NCI-H446 treated with DMSO at 0.1 percent for 48 hours (cell line): ENCODE results near the gene MKNK2.
"Not testable (repeated sequence)": the region's sequence is repeated elsewhere in the genome, so short reads cannot be mapped to it uniquely, and the experiment has no call there.

ENCODE experiments used
- DNase-seq: peaks from one replicate; lab custom pipeline; 2025; lab: John Stamatoyannopoulos, UW

The MKNK2 gene

DNA sequence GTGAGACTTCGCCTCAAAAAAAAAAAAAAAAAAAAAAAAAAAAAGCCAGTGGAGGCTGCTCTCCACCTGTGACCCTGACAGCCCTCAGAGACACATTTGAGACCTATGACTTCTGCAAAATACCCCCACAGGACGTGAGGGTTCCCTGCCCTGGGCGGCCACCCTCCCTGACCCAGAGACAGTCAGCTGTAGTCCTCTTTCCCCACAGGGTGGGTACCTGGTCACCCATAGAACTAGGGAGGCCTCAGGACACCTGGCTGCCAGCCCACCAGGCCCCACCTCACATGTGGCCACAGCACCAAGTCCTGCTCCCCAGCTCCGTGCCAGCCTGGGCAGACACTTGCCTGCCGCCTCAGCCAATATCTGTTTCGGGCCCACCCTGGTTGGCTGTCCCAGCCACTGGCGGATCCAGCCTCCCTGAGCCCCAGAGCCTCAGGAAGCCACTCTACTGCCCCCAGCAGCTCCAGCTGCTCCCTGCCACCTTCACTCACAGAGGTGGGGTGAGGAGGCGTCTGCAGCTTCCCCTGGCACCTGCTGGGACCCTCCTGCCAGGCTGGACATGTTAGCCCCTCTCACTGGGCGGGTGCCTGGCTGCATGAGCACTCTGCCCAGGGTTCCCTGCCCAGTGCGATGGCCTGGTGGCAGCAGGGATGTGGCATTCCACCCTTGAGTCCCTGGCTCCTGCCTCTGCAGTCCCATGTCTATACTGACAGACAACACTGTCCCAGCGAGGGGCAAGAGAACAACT lies 6.9 kb downstream of the MKNK2 start:
- DNase-seq = no peak

DNA sequence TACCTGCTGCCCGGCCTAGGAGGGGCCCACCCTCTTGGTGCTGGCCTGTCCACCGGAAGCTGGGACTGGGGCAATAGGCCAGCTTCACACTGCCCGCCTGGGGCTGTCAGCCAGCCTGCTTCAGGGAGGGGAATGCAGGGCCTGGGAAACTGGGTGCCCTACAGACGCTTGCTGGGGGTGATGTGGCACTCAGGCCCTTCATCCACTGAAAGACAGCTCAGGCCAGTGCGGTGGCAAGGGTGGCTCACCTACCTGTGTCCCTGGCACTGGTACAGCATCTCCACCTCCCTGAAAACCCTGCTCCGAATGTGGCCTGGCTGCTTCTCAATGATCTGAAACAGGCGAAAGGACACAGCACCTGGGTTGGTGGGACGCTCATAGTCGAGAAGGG lies 7.8 kb downstream of the MKNK2 start:
- DNase-seq = no peak

DNA sequence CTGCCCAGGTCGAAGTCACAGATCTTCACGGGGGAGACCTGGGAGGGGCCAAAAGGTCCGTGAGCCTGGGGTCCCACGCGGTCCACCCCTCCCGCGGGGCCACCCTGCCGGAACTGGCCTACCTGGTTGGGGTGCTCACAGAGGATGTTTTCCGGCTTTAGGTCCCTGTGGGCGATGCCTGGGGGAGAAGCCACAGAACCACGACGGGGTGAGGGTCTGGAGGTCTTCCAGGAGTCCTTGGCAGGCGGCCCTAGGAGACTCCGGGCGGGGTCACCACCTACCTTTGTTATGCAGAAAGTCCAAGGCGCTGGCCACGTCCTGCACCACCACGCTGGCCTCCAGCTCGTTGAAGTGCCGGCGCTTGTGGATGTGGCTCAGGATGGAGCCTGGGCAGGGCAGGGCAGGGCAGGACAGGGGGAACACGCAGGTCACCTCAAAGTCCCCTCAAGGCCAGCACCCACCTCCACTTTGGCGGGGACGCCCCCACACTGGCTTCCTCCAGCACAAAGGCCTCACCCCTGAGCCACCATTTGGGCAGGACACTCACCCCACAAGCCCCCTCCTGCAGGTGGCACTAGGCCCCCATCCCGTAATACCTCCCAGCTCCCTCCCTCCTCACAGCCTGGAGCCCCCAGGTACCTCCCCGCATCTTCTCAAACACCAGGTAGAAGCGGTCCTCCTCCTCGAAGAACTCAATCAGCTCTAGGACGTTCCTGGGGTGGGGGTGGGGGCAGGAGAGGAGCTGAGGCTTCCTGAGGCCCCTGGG lies 8.4 kb downstream of the MKNK2 start:
- DNase-seq = no peak

DNA sequence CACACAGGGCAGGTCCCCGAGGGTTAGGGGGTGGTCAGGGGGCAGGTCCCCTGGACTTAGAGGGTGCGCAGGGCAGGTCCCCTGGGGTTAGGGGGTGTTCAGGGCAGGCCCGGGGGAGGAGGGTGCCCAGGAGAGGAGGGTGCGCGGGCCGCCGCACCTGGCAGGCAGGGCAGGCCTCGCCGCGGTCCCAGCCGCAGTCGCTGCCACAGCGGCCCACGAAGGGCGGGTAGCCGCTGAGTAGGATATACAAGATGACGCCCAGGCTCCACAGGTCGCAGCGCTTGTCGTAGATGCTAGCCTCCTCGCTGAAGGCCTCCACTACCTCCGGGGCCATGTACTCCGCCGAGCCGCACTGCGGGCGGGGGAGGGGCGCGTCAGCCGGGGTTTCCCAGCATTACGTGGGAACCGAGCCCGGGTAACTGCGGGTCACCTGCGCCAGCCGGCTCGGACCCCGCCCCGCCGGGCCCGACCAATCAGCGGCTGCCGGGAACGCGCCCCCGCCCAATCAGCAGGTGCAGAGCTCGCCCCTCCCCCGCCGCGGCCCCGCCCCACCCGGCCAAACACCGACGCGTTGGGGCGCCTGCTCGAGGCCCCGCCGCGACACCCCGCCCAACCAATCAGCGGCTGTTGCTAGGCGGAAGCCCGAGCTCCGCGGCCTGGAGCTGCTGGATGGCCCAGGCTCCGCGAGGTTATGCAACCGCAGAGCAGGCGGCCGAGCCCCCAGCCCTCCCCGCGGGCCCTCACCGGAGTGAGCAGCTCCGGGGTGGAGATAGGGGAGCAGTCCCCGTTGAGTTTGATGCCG lies 9.2 kb downstream of the MKNK2 start:
- peak; percentile 94 for DNase-seq

DNA sequence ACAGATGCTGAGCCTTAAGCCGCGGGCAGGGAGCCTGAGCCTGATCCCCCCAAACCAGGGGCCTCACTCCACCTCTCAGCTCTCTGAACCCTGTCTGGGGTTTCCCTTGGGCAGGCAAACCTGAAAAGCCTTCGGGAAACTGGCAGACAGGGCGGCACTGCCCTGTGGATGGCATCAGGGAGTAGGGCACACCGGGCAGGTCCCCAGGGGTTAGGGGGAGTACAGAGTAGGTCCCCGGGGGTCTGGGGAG lies 9.7 kb downstream of the MKNK2 start:
- DNase-seq = no peak

DNA sequence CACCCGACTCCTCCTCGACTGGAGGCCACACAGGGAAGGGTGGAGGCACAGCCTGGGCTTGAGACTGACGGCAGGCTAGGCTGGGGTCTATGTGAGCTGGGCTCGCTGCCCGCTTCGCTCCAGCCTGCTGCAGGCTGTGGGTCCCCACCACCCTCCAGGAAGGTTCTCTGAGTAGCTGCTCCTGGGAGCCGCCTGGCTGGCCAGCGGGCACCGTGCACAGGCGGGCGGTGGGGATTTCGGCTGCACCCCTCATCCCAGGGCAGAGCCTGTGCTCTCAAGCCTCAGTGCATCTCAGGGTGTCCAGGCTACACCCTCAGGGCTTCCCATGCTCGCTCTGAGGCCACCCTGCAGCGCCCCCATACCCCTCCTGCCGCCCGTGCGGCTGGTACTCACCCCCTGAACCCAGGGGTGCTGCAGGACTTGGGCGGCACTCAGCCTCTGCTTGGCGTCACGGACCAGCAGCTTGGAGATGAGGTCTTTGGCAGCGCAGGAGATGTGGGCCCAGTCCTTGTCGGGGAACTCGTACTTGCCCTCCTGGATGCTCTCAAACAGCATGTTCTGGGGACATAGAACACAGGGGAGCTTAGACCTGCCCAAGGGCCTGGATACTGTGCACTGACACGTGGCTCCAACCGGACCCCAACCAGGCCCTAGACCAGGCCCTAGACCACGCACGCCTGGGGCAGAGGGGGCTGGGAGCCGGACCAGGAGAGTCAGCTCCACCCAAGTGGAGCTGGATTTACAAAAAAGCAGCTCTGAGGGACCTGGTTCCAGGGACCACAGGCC lies 10.2 kb downstream of the MKNK2 start:
- no peak for DNase-seq

DNA sequence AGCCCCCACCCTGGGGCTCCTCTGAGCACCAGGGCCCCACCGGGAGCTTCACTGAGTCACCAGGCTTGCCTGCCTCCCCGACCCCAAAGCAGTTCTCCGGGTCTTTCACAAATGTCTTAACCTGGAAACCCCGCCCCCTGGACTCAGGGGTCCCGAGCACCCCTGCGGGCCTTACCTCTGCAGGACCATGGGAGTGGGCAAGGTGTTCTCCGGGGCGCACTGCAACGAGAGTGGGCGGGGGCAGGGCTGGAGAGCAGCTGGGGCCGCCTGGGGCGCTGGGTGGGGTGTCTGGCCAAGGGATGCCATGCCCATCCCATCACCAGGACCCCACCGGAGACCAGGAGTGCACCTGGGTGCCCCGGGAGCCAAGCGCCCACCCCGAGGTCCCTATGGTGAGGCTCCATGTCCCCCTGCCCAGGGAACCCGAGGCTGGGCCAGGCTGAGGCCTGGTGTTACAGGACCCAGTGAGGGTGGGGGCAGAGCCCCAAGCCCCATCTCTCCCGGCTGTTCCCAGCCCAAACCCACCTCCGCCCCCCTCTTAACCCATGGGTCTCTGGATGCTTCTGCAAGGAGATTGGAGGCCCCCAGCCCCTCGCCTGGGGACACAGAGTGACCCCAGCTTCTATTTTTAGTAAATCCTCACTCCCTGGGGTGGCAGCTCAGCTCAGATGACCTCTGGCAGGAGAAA lies 10.9 kb downstream of the MKNK2 start:
- DNase-seq = no peak

DNA sequence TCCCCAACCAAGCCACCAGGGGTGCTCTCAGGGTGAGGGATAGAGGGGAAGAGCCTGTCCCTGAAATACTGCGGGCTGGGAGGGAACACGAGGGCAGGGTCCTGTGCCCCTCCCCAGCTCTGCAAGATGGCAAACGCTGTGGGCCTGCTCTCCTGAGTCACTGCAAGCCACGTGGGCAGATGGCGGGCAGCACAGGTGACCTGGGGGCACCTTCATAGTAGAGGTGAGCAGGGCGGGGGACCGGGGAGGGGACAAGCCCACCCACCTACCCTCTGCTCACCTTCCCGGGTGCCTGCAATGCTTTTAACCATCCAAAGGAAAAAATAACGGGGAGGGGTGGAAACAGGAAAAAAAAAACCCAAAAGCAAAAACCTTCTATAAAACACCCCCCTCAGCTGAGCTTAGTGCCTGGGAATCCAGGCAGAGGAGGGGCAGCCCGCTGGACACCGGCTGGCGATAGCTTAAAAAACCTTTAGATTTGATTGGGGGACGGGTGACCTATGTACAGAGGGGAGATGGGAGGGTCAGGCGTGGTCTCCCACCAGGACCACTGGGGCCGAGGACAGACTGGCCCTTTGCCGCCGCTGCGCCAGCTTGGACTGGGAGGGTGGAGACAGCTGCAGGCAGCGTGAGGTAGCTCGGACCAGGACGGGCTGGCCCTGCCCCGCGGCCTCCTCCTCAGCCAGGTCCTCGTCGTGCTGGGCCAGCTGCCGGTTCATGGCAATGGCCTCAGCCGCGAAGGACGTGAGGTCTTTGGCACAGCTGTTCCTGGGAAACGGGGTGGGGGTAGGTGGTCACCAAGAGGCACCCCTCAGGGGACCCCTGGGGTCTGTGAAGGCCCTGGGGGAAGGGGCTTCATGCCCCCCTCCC lies 11.7 kb downstream of the MKNK2 start:
- no peak for DNase-seq

DNA sequence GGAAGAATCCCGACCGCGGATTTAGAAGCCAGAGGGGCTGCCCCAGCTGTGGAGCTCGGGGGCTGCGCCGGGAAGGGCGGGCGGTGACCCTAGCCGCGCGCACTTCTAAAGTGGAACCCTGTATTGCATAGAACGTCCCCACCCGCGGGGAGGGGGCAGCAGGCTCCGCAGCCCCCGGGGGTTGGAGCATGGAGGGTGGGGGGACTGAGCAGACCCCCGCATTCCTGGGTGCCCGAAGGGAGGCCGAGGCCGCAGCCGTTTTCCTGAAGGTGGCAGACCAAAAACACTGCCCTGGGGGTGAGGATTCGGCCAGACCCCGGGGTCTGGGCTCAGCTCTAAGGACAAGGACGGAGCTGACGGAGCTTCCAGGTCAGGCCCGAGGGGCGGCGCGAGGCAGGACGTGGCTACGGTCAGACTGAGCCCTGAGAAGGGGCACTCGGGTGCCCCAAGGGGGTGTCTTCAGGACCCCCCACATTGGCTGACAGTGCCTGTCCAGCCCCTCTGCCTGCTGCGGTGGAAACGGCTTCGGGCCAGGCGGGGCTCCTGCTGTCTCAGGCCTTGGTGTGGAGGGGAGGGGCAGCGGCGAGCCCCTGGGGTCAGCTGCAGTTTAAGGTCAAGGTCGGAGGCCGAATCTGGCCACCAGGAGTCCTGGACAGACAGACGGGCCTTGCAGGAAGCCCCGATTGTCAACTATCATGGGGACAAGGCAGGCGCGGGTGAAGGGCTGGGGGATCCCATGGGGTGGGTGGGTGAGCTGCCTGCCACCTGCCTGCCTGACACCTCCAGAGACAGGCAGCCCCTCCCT lies 12.6 kb downstream of the MKNK2 start:
- DNase-seq = no peak

DNA sequence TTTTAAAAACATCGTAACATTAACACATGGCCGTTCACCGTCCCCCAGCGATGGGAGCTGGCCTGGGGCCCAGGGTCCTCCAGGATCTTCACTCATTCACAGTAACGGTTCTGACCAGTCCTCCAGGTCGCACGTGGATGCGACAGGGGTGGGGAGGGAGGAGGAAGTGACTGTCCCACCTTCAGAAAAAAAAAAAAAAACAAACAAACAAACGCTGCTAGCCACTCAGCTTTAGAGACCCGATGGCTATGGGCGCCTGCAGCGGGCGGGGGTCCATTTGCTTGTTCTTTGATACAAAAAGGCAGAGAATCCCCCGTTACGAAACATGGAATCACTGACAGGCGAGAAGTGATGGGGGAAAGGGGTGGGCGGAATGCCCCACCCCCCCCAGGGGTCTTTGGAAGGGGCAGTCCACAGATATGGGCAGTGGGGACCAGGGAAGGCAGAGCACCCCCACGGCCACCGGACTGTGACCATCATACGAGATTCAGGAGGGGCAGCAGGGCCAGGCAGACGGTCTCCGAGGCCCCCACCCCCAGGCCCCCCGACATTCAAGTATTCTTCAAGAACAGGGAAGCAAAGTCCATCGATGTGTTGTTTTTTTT lies 13.3 kb downstream of the MKNK2 start:
- no peak for DNase-seq

DNA sequence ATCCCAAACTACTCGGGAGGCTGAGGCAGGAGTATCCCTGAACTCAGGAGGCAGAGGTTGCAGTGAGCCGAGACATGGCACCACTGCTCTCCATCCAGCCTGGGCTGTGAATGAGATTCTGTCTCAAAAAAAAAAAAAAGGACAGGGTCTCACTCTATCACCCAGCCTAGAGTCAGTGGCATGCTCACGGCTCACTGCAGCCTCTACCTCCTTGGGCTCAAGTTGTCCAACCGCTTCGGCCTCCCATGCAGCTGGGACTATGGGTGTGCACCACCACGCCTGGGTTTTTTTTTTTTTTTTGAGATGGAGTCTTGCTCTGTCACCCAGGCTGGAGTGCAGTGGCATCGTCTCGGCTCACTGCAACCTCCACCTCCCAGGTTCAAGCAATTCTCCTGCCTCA lies 14.6 kb downstream of the MKNK2 start:
- DNase-seq = no peak

DNA sequence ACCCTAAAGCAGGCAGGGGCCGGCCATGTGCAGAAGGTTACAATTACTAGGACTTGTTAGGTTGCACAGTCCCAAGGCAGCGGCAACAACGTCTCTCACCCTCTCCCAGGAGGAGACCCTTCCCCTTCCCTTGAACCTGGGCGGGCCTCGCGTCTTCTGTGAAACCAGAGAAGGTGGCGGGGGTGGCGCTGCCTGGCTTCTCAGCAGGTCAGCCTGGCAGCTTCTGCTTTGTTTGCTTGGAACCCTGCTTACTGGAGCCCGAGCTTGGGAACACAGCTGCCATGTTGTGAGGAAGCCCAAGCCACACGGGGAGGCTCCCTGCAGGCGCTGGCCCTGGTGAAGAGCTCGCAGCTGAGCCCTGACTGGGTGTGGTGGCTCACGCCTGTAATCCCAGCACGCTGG lies 15.5 kb downstream of the MKNK2 start:
- no peak for DNase-seq

DNA sequence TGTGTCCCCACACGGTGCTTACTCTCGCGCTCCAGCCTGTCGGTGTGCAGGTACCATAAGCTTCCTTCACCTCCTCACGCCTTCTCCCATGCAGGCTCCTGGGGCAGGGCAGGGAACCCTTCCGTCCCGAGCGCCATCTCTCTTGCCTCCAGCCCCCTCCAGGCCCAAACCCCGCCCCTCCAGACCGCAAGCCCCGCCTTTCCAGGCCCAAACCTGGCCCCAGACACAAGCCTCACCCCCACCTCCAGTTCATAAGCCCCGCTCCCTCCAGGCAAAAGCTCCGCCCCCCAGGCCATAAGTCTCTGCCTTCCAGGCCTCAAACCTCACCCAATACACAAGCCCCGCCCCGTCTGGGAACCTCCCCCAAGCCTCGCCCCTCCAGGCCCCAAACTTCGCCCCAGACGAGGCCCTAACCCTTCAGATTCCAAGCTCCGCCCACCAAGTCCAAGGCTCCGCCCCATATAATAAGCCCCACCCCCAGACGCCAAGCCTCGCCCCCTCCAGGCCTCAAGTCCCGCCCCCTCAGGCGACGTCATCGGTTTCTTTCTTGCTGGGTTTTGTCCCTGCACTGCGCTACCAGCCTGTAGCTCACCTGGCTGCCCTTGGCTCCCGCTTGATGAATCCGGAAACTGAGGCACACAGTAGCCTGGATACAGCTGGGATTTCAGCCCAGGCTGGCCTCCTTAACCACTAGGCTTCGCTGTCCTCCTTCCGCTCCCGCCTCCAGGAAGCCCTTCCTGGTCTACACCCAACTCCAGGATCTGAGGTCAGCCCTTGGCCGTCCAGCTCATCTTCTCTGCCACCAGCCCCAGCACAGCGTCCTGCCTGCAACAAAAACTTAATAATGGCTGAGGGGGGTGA lies 16.1 kb downstream of the MKNK2 start:
- DNase-seq = no peak

DNA sequence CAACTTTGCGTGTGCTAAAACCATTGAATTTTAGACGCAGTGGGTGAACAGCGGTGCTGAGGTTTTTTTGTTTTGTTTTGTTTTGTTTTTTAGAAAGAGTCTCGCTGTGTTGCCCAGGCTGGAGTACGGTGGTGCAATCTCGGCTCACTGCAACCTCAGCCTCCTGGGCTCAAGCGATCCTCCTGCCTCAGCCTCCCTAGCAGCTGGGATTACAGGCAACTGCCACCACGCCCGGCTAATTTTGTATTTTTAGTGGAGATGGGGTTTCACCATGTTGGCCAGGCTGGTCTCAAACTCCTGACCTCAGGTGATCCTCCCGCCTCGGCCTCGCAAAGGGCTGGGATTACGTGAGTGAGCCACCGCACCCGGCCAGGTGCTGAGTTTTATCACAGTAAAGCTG lies 16.8 kb downstream of the MKNK2 start:
- not testable (repeated sequence) for DNase-seq

DNA sequence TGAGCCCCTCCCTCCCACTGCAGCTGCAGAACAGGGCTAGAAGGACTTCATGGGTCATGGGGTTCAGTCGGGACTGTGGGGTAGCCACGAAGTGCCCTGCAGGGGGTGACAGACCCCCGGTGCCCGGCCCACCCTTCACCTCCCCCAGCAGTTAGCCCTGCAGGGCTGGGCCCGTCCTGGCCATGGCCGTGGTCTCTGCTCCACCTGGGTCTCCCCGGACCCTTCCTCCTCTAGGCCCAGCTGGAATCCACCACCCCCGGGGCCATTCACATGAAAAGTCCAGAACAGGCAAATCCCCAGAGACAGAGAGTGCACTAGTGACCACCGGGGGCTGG lies 17.3 kb downstream of the MKNK2 start:
- DNase-seq = no peak

DNA sequence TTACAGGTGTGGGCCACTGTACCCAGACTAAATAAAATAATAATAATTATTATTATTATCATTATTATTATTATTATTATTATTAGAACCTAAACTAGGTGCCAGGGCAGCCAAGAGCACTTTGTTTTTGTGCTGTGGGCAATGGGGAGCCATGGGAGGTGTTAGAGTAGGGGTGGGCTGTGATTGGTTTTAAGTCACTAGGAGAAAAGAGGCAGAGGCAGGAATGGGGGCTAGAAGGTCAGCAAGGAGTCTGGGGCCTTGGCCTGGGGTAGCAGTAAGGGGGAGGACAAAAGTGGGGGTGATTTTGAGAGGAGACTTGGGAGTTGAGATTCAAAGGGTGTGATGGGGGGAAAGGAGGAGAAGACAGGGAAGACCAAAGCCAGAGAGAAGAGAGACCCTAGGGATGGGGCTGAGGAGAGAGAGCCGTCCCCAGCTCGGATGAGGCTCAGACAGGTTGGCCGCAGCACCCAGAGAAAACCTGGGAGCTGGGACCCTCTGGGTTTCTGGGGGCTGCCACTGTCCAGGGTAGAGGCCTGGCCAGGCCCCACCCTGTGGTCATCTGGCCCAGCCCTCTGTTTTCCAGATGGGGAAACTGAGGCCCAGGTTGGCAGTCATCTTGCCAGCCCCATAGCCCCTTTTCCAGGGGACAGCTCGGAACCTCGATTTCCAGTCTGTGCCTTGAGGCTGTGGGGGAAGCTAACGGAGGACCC lies 17.8 kb downstream of the MKNK2 start:
- DNase-seq = no peak

DNA sequence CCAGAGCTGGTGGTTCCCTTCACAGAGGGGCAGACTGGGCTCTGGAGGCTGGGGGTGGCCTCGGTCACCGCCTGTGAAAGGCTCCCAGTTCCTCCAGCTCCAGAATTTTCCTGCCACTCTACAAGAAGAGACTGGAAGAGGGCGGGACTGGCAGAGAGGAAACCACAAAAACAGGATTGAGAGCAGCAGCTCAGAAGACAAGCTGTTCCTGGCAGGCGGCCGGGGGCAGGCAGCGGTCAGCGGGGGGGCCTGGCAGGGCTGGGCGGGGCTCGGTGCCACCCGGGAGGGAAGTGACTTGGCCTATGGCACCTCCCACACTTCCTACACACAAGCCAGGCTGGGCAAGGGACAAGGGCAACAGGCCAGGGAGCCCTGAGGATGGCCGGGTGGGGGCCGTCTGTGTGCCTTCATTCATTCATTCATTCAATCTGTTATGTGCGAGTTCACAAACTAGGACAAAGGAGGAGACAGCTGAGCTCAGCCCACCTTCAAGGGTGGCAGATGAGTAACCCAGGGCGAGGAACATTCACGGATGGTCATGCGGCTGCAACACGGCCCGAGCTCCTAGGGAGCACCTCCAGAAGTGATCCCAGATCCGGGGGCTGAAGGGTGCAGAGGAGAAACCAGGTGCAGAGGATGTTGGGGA lies 18.6 kb downstream of the MKNK2 start:
- DNase-seq = peak; percentile 85

DNA sequence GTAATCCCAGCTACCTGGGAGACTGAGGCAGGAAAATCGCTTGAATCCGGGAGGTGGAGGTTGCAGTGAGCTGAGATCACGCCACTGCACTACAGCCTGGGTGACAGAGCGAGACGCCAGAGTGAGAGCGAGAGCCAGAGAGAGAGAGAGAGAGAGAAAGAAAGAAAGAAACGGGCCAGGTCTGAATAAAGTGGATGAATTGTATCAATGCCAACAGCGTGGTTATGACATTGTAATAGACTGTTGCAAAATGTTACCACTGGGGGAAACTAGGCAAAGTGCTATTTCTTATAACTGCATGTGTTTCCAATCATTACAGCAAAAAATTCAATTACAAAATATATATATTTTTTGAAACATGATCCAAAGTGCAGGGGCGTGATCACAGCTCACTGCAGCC lies 23.7 kb downstream of the MKNK2 start:
- DNase-seq = no peak
